ENCODE results near the gene MYH1.

MYH1 gene

GRCh38 chr17:10463402-10463801 lies 54.9 kb downstream of the MYH1 start:
- TF ChIP-seq CREB1 (IDR thresholded peaks at IDR 0.05; ENCODE audit: low read depth) (no peak), TEAD4 (IDR thresholded peaks at IDR 0.05) (no peak), CEBPB (IDR thresholded peaks at IDR 0.05) (no peak), EGR1 (IDR thresholded peaks at IDR 0.05) (no peak), TAF1 (IDR thresholded peaks at IDR 0.05; ENCODE audit: low read depth) (no peak), MAX (IDR thresholded peaks at IDR 0.05) (no peak), NFIC (IDR thresholded peaks at IDR 0.05) (no peak), EP300 (IDR thresholded peaks at IDR 0.05; ENCODE audit: borderline replicate concordance) (no peak), REST (IDR thresholded peaks at IDR 0.05; ENCODE audit: low read depth) (no peak), ZBTB7A (IDR thresholded peaks at IDR 0.05; ENCODE audit: low read depth) (no peak), RAD21 (IDR thresholded peaks at IDR 0.05; ENCODE audit: low read depth) (no peak), USF1 (IDR thresholded peaks at IDR 0.05) (no peak), FOXM1 (IDR thresholded peaks at IDR 0.05; ENCODE audit: borderline replicate concordance, low read depth) (no peak), YY1 (IDR thresholded peaks at IDR 0.05; ENCODE audit: low read depth) (no peak), TCF12 (IDR thresholded peaks at IDR 0.05; ENCODE audit: low read depth) (no peak)

- TF ChIP-seq USF1 (IDR thresholded peaks at IDR 0.05): no peak
- no peak for TF ChIP-seq FOXM1 (IDR thresholded peaks at IDR 0.05; ENCODE audit: borderline replicate concordance, low read depth)
- TF ChIP-seq EP300 (IDR thresholded peaks at IDR 0.05; ENCODE audit: borderline replicate concordance): no peak
- no peak for TF ChIP-seq EGR1 (IDR thresholded peaks at IDR 0.05)
- no peak for TF ChIP-seq TAF1 (IDR thresholded peaks at IDR 0.05; ENCODE audit: low read depth)
- no peak for TF ChIP-seq RAD21 (IDR thresholded peaks at IDR 0.05; ENCODE audit: low read depth)
- no peak for TF ChIP-seq ZBTB7A (IDR thresholded peaks at IDR 0.05; ENCODE audit: low read depth)
- no peak for TF ChIP-seq CEBPB (IDR thresholded peaks at IDR 0.05)
- no peak for TF ChIP-seq TEAD4 (IDR thresholded peaks at IDR 0.05)
- no peak for TF ChIP-seq YY1 (IDR thresholded peaks at IDR 0.05; ENCODE audit: low read depth)
- no peak for TF ChIP-seq CREB1 (IDR thresholded peaks at IDR 0.05; ENCODE audit: low read depth)
- no peak for TF ChIP-seq REST (IDR thresholded peaks at IDR 0.05; ENCODE audit: low read depth)
- TF ChIP-seq MAX (IDR thresholded peaks at IDR 0.05): no peak
- TF ChIP-seq NFIC (IDR thresholded peaks at IDR 0.05): no peak
- TF ChIP-seq TCF12 (IDR thresholded peaks at IDR 0.05; ENCODE audit: low read depth): no peak
Observed at GRCh38 chr17:10460062-10460461, 58.3 kb downstream of the MYH1 start.

GRCh38 chr17:10458701-10459100 lies 59.6 kb downstream of the MYH1 start:
- TF ChIP-seq CEBPB (IDR thresholded peaks at IDR 0.05): no peak
- no peak for TF ChIP-seq YY1 (IDR thresholded peaks at IDR 0.05; ENCODE audit: low read depth)
- no peak for TF ChIP-seq TAF1 (IDR thresholded peaks at IDR 0.05; ENCODE audit: low read depth)
- TF ChIP-seq EGR1 (IDR thresholded peaks at IDR 0.05): no peak
- TF ChIP-seq MAX (IDR thresholded peaks at IDR 0.05): no peak
- TF ChIP-seq NFIC (IDR thresholded peaks at IDR 0.05): no peak
- TF ChIP-seq CREB1 (IDR thresholded peaks at IDR 0.05; ENCODE audit: low read depth): no peak
- TF ChIP-seq REST (IDR thresholded peaks at IDR 0.05; ENCODE audit: low read depth): no peak
- no peak for TF ChIP-seq USF1 (IDR thresholded peaks at IDR 0.05)
- no peak for TF ChIP-seq TCF12 (IDR thresholded peaks at IDR 0.05; ENCODE audit: low read depth)
- no peak for TF ChIP-seq ZBTB7A (IDR thresholded peaks at IDR 0.05; ENCODE audit: low read depth)
- TF ChIP-seq TEAD4 (IDR thresholded peaks at IDR 0.05): no peak
- no peak for TF ChIP-seq FOXM1 (IDR thresholded peaks at IDR 0.05; ENCODE audit: borderline replicate concordance, low read depth)
- TF ChIP-seq RAD21 (IDR thresholded peaks at IDR 0.05; ENCODE audit: low read depth): no peak
- no peak for TF ChIP-seq EP300 (IDR thresholded peaks at IDR 0.05; ENCODE audit: borderline replicate concordance)
